HG02973 (cell line): Measurements from ENCODE around the gene TREX2.

Source experiments
- ATAC-seq: cut with Tn5 transposase; IDR thresholded peaks from one replicate; pipeline ENCODE4 v1.9.1; 2021; ENCODE audit warnings: moderate library complexity; ENCODE audit not compliant: unreplicated experiment

The TREX2 gene

GRCh38 chrX:153457136-153457825, 11.4 kb upstream of the TREX2 start:
- ATAC-seq: no peak

GRCh38 chrX:153456704-153457103, 10.8 kb upstream of the TREX2 start:
- ATAC-seq: no peak

DNA sequence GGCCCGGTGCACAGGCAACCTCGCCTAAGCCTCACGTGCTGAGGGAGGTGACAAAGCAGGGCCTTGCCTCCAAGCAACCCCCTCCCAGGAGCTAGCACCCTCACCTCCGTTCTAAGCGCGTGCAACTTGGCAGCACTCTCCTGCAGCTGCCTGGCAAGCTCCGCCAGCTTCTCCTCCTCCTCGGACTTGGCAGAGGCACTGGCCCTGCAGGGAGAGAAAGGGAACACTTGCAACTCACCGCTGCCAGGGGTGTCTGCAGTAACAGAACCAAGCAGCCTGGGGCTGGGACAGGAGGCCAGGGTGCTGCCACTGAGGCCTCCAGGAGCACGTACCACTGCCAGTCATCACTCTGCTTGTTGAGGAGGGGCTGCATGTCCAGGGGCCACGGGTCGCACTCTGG, 10.3 kb upstream of the TREX2 start:
- no peak for ATAC-seq

DNA sequence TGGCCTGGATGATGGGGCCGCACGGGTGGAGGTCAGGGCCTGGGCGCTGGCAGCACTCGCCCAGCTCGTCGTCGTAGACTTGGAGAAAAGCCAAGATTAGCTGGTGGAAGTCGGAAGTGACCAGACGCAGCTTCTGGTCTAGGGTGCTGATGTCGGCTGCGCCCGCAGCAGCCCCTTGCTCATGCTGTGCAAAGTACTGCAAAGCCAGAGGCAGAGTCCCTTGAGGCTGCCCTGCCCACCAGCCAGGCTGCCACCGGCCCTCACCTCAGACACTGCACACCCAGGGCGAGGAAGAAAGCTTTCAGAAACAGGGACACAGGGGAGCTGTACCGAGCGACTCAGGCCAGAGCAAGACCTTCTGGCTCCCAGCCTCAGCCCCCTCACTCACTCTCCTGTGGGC, 9.7 kb upstream of the TREX2 start:
- ATAC-seq: no peak

- ATAC-seq: no peak
Observed at GRCh38 chrX:153454901-153455550, 9.2 kb upstream of the TREX2 start.

- no peak for ATAC-seq
Observed at GRCh38 chrX:153450949-153451277, 5.1 kb upstream of the TREX2 start.

- ATAC-seq: no peak
Observed at GRCh38 chrX:153450114-153450948, 4.5 kb upstream of the TREX2 start.

DNA sequence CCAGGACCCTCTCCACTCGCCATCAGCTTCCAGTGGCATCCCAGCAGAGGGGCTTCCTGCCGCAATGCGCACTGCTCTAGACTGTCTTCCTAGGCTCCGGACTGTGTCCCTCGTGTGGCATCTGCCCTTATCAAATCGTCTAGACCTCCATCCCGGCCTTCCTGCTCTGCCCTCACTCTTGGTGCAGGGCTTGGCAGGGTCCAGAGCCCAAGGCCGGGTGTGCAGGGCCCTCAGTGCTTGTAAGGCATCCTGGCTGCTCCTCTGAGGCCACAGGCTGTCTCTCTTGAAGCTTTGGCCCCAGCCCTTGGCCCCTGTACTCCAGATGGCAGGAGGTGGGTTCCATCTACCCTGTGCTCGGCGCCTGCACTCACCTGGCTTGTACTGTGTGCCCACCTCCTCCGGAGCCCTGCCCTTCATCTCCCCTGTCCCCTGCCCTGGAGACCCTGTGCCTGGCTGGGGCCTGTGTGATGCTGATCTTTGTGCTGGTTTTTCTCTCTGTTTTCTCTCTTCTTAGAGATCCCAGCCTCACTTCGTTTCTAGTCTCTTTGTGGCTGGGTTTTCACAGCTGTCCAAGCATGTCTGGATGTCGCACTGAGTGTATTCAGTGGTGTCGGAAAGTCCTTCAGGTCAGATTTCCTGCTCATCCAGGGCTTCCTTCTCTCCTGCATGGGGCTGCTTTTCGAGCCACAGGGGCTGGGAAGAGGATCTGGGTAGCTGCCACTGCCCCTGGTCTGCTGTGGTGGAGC, 3.7 kb upstream of the TREX2 start:
- ATAC-seq: no peak

DNA sequence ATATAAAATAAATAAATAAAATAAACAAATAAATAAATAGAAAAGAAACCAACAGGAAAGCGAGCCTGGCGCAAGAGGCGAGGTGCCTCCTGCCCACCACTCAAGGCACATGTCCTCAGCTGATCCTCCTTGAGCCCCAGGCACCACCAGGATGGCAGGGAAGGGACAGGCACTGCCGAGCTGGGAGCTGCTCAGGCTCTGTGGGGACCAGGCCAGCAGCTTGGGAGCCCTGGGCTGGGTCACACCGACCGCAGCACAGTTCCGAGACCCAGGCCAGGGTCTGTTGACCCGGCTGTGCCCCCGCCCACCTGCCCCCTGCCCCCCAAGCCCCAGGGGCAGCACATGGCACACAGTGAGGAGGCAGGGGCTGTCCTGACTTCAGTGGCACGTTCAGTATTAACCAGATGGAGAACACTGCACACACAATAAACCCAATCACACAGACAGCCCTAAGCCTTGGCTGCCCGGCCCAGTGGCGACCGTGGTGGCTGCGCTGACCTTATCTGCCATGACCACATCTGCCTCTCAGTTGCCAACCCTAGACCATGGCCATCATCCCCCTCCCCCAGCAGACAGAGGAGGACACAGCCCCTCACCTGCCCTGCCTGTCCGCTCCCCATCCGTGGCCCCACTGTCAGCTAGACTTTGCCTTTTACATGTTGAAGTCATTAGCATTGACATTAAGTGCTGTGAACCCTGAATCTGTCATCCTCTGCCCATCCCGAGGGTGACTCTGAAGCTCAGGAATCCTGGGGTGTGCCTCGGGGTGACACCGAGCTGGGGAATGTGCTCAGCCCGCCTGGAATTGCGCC, 2.9 kb upstream of the TREX2 start:
- ATAC-seq: no peak

DNA sequence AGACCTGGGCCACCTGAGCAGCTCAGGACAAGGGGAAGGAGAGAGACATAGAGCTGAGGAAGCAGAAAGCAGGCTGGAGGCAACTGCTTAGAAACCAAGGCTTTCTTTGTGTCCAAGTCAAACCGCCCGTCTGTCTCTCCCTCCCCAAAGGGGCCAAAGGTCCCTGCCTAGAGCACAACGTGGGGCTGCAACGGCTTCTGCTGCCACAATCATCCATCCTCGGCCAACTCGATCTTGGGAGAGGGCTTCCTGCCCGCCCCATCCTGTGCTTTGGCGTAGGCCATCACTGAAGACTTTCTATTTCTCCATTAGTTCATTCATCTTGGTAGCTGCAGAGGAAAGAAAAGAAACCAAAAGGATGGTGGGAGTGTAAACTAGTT, 1.7 kb upstream of the TREX2 start:
- ATAC-seq: no peak

DNA sequence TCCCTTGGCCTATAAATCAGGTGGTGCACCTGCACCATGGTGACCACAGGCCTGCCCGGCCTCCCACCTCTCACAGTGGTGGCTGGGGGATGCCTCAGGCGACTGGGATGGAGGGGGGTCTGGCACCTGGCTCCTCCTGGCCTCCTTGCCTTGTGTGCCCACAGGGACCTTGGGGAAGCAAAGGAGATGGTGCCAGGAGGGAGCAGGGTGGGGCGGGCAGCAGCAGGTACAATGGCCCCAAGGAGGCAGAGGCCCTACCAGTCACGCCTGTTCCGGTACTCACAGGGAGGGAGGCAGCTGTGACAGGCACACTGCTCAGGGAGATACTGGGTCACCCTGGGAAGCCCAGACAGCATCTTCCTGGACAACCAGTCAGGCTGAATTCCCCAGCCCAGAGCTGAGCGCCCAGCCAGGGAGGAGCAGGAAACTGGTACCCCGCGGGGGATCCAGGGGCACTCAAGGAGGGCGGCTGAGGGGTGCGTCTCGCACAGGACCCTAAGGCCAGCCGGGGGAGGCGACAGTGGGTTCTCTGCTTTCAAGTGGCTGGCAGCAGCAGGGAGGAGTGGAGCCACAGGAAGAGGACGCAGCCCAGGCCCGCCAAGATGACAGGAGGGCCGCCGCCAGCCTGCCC, 1.2 kb upstream of the TREX2 start:
- ATAC-seq: no peak

- no peak for ATAC-seq
Observed at GRCh38 chrX:153446636-153446936, 730 bp upstream of the TREX2 start.

DNA sequence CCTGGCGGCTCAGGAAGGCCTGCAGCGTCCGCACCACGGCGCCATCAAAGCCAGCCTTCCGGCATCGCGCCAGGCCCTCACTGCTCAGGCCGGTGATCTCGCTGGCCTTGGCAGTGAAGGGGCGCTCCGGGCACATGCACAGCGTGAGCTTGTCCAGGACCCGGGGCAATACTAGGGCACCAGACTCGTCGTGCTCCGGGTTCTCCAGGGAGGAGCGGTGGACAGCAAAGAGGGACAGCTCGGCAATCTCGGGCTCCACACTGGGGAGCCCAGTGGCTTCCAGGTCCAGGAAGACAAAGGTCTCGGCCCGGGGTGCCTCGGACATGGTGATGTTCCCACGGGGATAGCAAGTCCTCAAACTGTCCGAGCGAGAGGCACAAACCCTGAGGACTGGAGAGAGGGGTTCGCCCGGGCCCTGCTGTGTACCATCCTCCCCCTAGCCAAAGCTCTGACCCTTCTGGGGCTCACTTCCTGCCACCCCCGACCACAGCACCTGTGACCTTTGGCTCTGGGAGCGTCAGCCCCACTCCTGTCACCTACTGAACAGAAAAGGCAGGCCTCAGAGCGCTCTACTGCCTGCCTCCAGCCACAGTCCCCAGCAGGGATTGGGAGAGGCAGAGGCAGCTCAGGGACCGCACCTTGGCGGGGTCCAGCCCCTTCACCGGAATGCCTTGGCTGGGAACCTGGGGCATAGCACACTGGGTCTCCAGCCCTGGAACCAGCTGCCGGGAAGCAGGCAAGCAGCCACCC, 575 bp downstream of the TREX2 start:
- ATAC-seq: no peak

DNA sequence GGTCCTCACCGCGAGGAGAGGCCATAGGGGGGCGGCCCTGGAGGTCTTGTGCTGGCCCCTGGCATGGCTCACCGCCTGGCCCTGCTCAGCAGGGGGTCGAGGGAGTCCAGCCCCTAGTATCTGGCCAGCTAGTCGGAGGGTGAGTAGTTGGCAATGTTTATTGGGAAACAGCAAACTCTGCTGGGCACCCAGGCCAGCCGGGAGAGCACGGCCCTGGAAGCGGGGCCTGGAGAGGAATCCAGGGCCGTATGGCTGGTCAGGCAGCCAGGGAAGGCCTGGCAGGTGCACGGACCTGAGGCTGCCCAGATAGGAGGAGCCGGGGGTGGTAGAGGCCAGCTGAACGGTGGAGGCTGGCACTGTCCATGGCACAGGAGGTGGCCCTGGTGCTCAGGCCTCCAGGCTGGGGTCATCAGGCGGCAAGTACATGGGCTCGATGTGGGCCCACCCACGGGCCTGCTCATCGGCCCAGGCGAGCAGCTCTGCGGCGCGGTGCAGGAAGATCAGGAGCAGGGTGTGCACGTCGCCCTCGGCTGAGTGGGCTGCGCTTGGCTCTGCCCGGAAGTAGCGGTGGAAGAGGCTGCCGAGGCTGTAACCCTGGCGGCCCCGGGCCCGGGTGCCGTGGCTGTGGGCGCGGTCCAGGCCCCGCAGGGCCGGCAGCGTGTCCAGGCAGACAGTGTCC, 1.4 kb downstream of the TREX2 start:
- no peak for ATAC-seq

GRCh38 chrX:153443476-153444332, 2.2 kb downstream of the TREX2 start:
- ATAC-seq: no peak

DNA sequence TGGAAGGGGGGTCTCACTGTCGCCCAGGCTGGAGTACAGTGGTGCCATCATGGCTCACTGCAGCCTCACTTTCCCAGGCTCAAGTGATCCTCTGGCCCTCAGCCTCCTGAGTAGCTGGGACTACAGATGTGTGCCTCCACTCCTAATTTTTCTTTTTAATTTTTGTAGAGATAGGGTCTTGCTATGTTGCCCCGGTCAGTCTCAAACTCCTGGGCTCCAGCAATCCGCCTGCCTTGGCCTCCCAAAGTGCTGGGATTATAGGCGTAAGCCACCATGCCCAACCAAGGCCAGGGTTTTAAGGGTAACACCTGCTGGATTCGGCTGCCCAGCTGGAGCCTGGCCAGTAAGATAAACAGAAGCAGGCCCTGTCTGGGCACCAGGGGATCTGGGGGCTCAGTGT, 3.4 kb downstream of the TREX2 start:
- no peak for ATAC-seq

GRCh38 chrX:153441981-153442380, 3.9 kb downstream of the TREX2 start:
- ATAC-seq: no peak

GRCh38 chrX:153441296-153441695, 4.6 kb downstream of the TREX2 start:
- ATAC-seq: no peak
